ENCODE data around the gene PLCB4.

PLCB4 gene

GRCh38 chr20:9166153-9166780 lies 97.4 kb downstream of the PLCB4 start:
- DNase-seq (ENCODE audit: low read depth in 2 of 3, low spot score in 1 of 3), result no peak

DNA sequence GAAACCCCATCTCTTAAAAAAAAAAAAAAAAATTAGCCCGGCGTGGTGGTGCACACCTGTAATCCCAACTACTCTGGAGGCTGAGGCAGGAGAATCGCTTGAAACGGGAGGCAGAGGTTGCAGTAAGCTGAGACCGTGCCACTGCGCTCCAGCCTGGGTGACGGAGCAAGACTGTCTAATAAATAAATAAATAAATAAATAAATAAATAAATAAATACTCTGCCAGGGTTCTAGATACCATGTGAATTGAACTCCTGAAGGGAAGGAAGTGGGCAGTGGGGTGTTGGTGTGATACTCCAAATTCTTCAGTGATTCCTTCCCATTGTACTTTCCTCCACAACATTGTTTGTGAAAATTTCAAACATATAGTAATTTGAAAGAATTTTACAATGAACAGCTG lies 100.5 kb downstream of the PLCB4 start:
- DNase-seq (ENCODE audit: low read depth in 2 of 3, low spot score in 1 of 3), result no peak

GRCh38 chr20:9172851-9173250 lies 104.0 kb downstream of the PLCB4 start:
- no peak for DNase-seq (ENCODE audit: low read depth in 2 of 3, low spot score in 1 of 3)

DNA sequence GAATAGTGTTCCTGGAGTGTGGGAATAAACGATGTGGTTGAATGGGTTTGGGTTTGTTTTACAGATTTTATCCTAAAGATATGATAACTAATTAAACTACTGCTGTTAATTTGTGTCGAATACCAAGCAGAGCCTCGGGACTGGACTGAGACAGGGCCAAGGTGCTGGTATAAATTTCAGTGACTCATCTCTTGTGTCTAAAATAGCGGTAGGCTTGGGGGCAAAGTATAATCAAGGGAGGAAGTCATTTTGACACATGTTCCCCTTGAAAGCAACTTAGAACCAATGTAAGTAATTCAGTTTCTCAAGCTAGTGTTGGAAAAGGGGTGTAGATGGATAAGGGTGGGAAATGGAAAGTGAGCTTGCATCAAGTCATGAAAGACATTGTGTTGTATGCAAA lies 108.4 kb downstream of the PLCB4 start:
- no peak for DNase-seq (ENCODE audit: low read depth in 2 of 3, low spot score in 1 of 3)

GRCh38 chr20:9179193-9179802 lies 110.4 kb downstream of the PLCB4 start:
- no peak for DNase-seq (ENCODE audit: low read depth in 2 of 3, low spot score in 1 of 3)

DNA sequence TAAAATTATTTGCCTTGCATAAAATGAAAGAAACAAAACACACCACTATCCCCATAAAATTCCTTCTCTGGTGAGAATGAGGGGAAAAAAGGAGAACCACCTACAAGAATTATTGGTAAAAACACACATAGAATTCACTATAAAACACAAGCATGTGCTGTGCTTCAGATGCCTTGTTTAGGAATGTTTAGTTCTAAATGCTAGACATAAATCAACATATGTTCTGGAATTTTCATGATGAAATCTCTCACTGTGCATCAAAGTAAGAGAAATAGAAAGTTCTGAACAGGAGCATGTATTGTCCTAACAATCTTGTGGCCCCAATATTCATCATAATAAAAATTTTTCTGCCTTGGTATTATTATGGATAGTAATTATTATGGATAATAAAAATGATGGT lies 111.0 kb downstream of the PLCB4 start:
- DNase-seq (ENCODE audit: low read depth in 2 of 3, low spot score in 1 of 3), result no peak

- DNase-seq (ENCODE audit: low read depth in 2 of 3, low spot score in 1 of 3), result no peak
Observed at GRCh38 chr20:9180481-9181257, 111.8 kb downstream of the PLCB4 start.

- DNase-seq (ENCODE audit: low read depth in 2 of 3, low spot score in 1 of 3), result no peak
Observed at GRCh38 chr20:9185511-9185910, 116.6 kb downstream of the PLCB4 start.

- no peak for DNase-seq (ENCODE audit: low read depth in 2 of 3, low spot score in 1 of 3)
Observed at GRCh38 chr20:9186396-9186795, 117.5 kb downstream of the PLCB4 start.

- DNase-seq (ENCODE audit: low read depth in 2 of 3, low spot score in 1 of 3), result no peak
Observed at GRCh38 chr20:9195031-9195430, 126.1 kb downstream of the PLCB4 start.

DNA sequence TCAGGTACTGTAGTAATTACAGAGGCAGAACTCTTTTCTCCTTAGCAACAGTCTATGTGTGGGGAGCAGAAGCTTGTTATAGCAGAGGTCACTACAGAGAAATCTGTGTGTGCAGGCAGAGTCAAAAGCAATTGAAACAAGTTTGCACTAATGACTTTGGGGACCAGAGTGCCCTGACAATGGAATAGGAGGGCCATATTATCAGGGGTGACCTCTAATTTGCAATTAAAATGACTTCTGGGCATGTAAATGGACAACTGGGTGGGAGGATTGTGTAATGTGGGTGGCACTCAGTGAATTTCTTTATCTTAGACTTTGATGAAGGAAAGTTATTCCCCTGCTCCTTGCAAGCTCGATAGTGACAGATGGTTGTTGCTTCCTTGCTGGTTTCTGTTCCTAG lies 127.2 kb downstream of the PLCB4 start:
- DNase-seq (ENCODE audit: low read depth in 2 of 3, low spot score in 1 of 3), result no peak

DNA sequence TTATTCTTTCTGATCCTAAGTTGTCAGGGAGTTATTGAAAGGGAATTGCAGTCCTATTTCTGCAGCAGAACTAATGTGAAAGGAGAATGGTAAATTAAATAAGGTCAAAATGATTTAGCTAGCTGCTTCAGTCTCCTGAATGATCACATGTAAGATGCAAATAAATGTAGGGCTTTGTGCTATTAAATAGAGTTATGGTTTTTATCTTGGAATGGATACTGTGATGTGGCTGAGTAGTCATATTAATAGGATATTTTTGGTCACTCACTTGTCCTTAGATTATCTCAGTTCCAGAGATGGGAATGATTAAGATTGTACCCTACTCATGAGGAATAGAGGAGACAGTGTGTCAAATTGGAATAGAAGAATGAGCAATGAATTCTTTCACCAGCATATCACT lies 129.6 kb downstream of the PLCB4 start:
- no peak for DNase-seq (ENCODE audit: low read depth in 2 of 3, low spot score in 1 of 3)

- no peak for DNase-seq (ENCODE audit: low read depth in 2 of 3, low spot score in 1 of 3)
Observed at GRCh38 chr20:9200196-9200595, 131.3 kb downstream of the PLCB4 start.

- no peak for DNase-seq (ENCODE audit: low read depth in 2 of 3, low spot score in 1 of 3)
Observed at GRCh38 chr20:9200620-9201019, 131.7 kb downstream of the PLCB4 start.

GRCh38 chr20:9202420-9203080 lies 133.7 kb downstream of the PLCB4 start:
- no peak for DNase-seq (ENCODE audit: low read depth in 2 of 3, low spot score in 1 of 3)

DNA sequence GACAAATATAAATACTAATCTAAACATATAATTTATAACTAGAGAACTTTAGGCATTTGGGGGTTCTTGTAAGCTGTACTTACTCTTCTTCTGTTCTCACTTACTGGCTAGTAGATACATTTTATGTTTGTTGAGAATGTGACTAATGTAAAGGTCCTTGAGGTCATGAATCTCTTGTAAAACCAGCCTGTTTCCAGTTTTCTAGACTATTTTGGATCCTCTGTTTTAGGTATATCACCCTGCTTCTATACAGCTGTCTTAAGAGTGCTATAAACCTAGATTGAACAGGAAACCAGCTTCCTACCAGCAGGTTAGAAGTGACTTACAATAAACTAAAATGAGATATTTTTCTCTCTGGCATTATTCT lies 134.2 kb downstream of the PLCB4 start:
- DNase-seq (ENCODE audit: low read depth in 2 of 3, low spot score in 1 of 3), result no peak

- no peak for DNase-seq (ENCODE audit: low read depth in 2 of 3, low spot score in 1 of 3)
Observed at GRCh38 chr20:9204979-9205378, 136.1 kb downstream of the PLCB4 start.

- no peak for DNase-seq (ENCODE audit: low read depth in 2 of 3, low spot score in 1 of 3)
Observed at GRCh38 chr20:9206486-9206885, 137.6 kb downstream of the PLCB4 start.

DNA sequence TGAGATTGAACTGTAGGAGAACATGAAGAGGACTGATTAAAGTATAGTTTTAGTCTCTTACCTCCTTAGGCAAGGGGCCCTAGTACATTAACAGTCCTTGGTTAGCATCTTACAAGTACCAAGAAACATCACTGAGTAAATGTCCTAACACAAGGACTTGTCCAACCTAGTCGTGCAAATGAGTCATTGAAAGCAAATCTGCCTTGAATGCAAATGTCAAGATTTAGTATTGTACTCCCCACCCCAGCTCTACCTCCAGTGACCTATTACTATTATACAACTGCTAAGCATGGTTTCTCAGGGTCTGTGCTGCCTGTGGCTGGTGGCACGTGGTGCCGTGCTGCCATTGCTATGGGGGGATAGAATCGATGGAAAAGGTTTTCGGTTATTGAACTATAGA lies 138.4 kb downstream of the PLCB4 start:
- DNase-seq (ENCODE audit: low read depth in 2 of 3, low spot score in 1 of 3), result no peak

GRCh38 chr20:9210356-9210755 lies 141.5 kb downstream of the PLCB4 start:
- DNase-seq (ENCODE audit: low read depth in 2 of 3, low spot score in 1 of 3), result no peak

DNA sequence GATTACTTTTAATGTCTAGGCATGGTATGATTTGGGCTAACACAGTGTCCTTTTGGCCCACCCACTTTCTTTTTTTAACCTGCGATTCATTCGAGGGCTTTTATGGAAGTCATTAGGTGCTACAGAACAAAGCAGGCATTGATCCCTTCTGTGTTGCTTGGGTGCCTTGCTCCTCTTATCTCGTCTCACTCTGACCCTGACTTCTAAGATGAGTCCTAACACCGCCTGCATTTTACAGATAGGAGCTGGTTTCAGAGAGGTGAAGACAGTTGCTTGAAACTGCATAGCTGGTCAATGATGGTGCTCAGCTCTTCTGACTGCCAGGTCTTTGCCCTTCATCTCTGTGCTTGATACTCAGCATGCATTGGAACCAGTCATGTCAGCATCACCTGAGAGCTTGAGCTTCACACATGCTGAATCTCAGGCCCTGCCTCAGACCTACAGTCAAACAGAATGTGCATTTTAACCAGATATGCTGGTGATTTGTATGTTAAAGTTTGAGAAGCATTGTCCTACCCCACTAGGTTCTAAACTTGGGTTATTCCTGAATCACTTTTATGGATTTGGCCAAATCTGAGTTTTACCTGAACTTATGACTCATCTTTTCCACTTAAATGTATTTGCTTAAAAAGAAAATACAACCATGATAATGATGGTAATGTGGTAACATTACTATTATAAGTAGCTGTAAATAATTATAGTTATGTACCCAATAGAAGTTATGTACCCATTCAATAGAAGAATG lies 142.3 kb downstream of the PLCB4 start:
- DNase-seq (ENCODE audit: low read depth in 2 of 3, low spot score in 1 of 3), result no peak
